H1 (cell line): Measurements from ENCODE around the gene DDX55. TPM values are rescaled to one million over a fixed set of nuclear protein-coding genes. Genes with fewer than 3 reads are reported as not detected.

Source experiments
- ATF2 ChIP-seq: IDR thresholded peaks from 2 replicates; pipeline ENCODE4 v1.6.1; 2012; ENCODE audit warnings: low read length, inconsistent platforms
- POU5F1 ChIP-seq: IDR thresholded peaks from 2 replicates; pipeline ENCODE4 v1.6.1; 2011; ENCODE audit warnings: low read depth, mild to moderate bottlenecking, low read length, moderate library complexity
- SP2 ChIP-seq: IDR thresholded peaks from 2 replicates; pipeline ENCODE4 v1.6.1; 2012; ENCODE audit warnings: mild to moderate bottlenecking, low read length, inconsistent platforms
- polyA plus RNA-seq, 7 experiments: library from polyadenylated mRNA; depleted of rRNA in 3 of 7; stranded (reverse) in 5 of 7; unstranded in 2 of 7; fragments of >200 nt in 5 of 7; fragments of 200-250 nt in 2 of 7; gene quantifications; 1 replicate in 5 of 7; 2 replicates in 1 of 7; 4 replicates in 1 of 7; pipeline versions ENCODE4 v1.2.1 to v1.2.3, GENCODE V29; 2011 to 2013; ENCODE audit warnings: missing spikeins in 2 of 7, mixed read lengths in 2 of 7
- total RNA-seq: library from RNA; stranded (reverse); fragmentation: NEBNext Ultra II Directional; extraction: Animal tissue kit (Norgen Biotek cat#: 25700); gene quantifications from 2 replicates; pipeline ENCODE4 v1.2.1, GENCODE V29; 2021

The DDX55 gene
- total and polyA plus RNA-seq, 2 of the 8 experiments (the other 6 are each of a cell fraction or from before 2014, with no cell fraction given) = 25.8 to 37.7 TPM

- no peak for TF ChIP-seq POU5F1
- TF ChIP-seq SP2 = no peak
- TF ChIP-seq ATF2 = no peak
These were observed 46.5 kb downstream of the DDX55 start (continued) for GRCh38 chr12:123648401-123648800.
